IMR-90 (cell line): ENCODE data around the gene OGG1. TPM values are rescaled to one million over a fixed set of nuclear protein-coding genes. Genes with fewer than 3 reads are reported as not detected.

Experiments used
- ATAC-seq: fragments of 200-7000 bp; cut with Tn5 transposase; 2 replicates; pipeline ENCODE4 v1.9.1; 2020; ENCODE audit warnings: low read depth, mild to moderate bottlenecking, moderate library complexity
- BruUV-seq: library from RNA; stranded (reverse); fragments of 400-500 nt; replicated peaks from 2 replicates; lab custom pipeline; 2021; lab: Mats Ljungman, UMichigan
- CTCF ChIA-PET: fragments of 300-600 bp; formaldehyde crosslinking; extraction: SDS; loops from one replicate; lab custom pipeline; 2021; ENCODE audit warnings: antibody characterized with exemption; lab: Yijun Ruan, JAX
- POLR2A ChIA-PET: fragments of 300-600 bp; sonication (Branson Sonifier 250); formaldehyde crosslinking; loops from one replicate; lab custom pipeline; 2022; ENCODE audit warnings: antibody characterized with exemption; ENCODE audit not compliant: unreplicated experiment; lab: Charles Lee
- DNase-seq: peaks from one replicate; pipeline ENCODE4 v3.0.0; 2013
- H2AFZ ChIP-seq: replicated peaks from 2 replicates; pipeline ENCODE3; 2013; ENCODE audit warnings: low read length, mild to moderate bottlenecking; ENCODE audit not compliant: poor library complexity
- H2AK5ac ChIP-seq: 2 replicates; pipeline ENCODE4 v1.6.1; 2013; ENCODE audit warnings: low read depth, low read length, inconsistent platforms
- H2AK9ac ChIP-seq: replicated peaks from 2 replicates; pipeline ENCODE3; 2013; ENCODE audit warnings: mild to moderate bottlenecking, low read depth, low read length, moderate library complexity; ENCODE audit not compliant: poor library complexity
- H2BK120ac ChIP-seq: 2 replicates; pipeline ENCODE4 v1.6.1; 2013; ENCODE audit warnings: low read depth, low read length, inconsistent platforms
- H2BK15ac ChIP-seq: 3 replicates; pipeline ENCODE4 v1.6.1; 2013; ENCODE audit warnings: low read depth, low read length, inconsistent platforms
- H2BK20ac ChIP-seq: 2 replicates; pipeline ENCODE4 v1.6.1; 2013; ENCODE audit warnings: low read depth, mild to moderate bottlenecking, inconsistent platforms, low read length, moderate library complexity
- H2BK5ac ChIP-seq: 2 replicates; pipeline ENCODE4 v1.6.1; 2013; ENCODE audit warnings: mild to moderate bottlenecking, low read depth, low read length, inconsistent platforms; ENCODE audit not compliant: poor library complexity, severe bottlenecking
- H3K14ac ChIP-seq: replicated peaks from 2 replicates; pipeline ENCODE4 v1.6.1; 2013; ENCODE audit warnings: low read depth, low read length, inconsistent platforms
- H3K18ac ChIP-seq: 2 replicates; pipeline ENCODE4 v1.6.1; 2013; ENCODE audit warnings: low read depth, low read length, control low read depth
- H3K23ac ChIP-seq: 2 replicates; pipeline ENCODE4 v1.6.1; 2013; ENCODE audit warnings: low read depth, low read length, inconsistent platforms
- H3K27ac ChIP-seq: 2 replicates; pipeline ENCODE4 v1.5.1; 2013; ENCODE audit warnings: mild to moderate bottlenecking, control low read depth, low read length; ENCODE audit not compliant: insufficient read depth
- H3K27me3 ChIP-seq: 2 replicates; pipeline ENCODE4 v1.6.1; 2013; ENCODE audit warnings: low read length; ENCODE audit not compliant: control insufficient read depth, insufficient read depth
- H3K36me3 ChIP-seq: 2 replicates; pipeline ENCODE4 v1.6.1; 2013; ENCODE audit warnings: low read length, mixed read lengths; ENCODE audit not compliant: control insufficient read depth, insufficient read depth
- H3K4ac ChIP-seq: 2 replicates; pipeline ENCODE4 v1.6.1; 2013; ENCODE audit warnings: low read depth, low read length, inconsistent platforms
- H3K4me1 ChIP-seq: 2 replicates; pipeline ENCODE4 v1.6.1; 2013; ENCODE audit warnings: low read length, mixed read lengths; ENCODE audit not compliant: control insufficient read depth, insufficient read depth
- H3K4me2 ChIP-seq: 2 replicates; pipeline ENCODE4 v1.6.1; 2013; ENCODE audit warnings: low read depth, mild to moderate bottlenecking, control low read depth, low read length, moderate library complexity
- H3K4me3 ChIP-seq: 2 replicates; pipeline ENCODE4 v1.5.1; 2013; ENCODE audit warnings: low read depth, mild to moderate bottlenecking, control low read depth, low read length, moderate library complexity; ENCODE audit not compliant: insufficient read depth
- H3K56ac ChIP-seq: 2 replicates; pipeline ENCODE4 v1.6.1; 2013; ENCODE audit warnings: low read length, inconsistent platforms; ENCODE audit not compliant: insufficient read depth; ENCODE audit errors: extremely low read depth
- H3K79me1 ChIP-seq, 2 experiments: 2 replicates each; pipeline ENCODE4 v1.6.1; 2013; ENCODE audit warnings: low read length in 2 of 2, inconsistent platforms in 1 of 2, low read depth in 1 of 2
- H3K9ac ChIP-seq: 2 replicates; pipeline ENCODE4 v1.6.1; 2013; ENCODE audit warnings: low read depth, low read length, control low read depth
- H3K9me1 ChIP-seq: 2 replicates; pipeline ENCODE4 v1.6.1; 2013; ENCODE audit warnings: low read length, inconsistent platforms; ENCODE audit not compliant: insufficient read depth
- H3K9me3 ChIP-seq: 2 replicates; pipeline ENCODE4 v1.6.1; 2013; ENCODE audit warnings: low read length; ENCODE audit not compliant: control insufficient read depth, insufficient read depth
- H4K20me1 ChIP-seq: 2 replicates; pipeline ENCODE4 v1.6.1; 2013; ENCODE audit warnings: low read length, inconsistent platforms; ENCODE audit not compliant: insufficient read depth
- H4K5ac ChIP-seq: 2 replicates; pipeline ENCODE4 v1.6.1; 2013; ENCODE audit warnings: mild to moderate bottlenecking, low read depth, low read length, control low read depth
- H4K8ac ChIP-seq, 2 experiments: 2 replicates each; pipeline ENCODE4 v1.6.1; 2013; ENCODE audit warnings: low read depth in 2 of 2, low read length in 2 of 2, control low read depth in 1 of 2, inconsistent platforms in 1 of 2
- H4K91ac ChIP-seq: 2 replicates; pipeline ENCODE4 v1.6.1; 2013; ENCODE audit warnings: low read depth, low read length, inconsistent platforms; ENCODE audit not compliant: insufficient read depth
- BHLHE40 ChIP-seq: fragments of 150-350 bp; IDR thresholded peaks from 2 replicates; pipeline ENCODE4 v1.6.1; 2016; ENCODE audit warnings: mild to moderate bottlenecking, low read depth, low read length
- CEBPB ChIP-seq: IDR thresholded peaks from 2 replicates; pipeline ENCODE4 v1.6.1; 2012; ENCODE audit warnings: low read depth, low read length, improper control_type of control experiment
- CHD1 ChIP-seq: IDR thresholded peaks from 2 replicates; pipeline ENCODE4 v1.6.1; 2012; ENCODE audit warnings: low read depth, low read length, improper control_type of control experiment
- ELK1 ChIP-seq: fragments of 150-350 bp; IDR thresholded peaks from 2 replicates; pipeline ENCODE4 v1.6.1; 2016; ENCODE audit warnings: low read depth, mild to moderate bottlenecking, low read length, moderate library complexity, borderline replicate concordance
- FOS ChIP-seq: fragments of 150-350 bp; IDR thresholded peaks from 2 replicates; pipeline ENCODE4 v1.6.1; 2016; ENCODE audit warnings: low read depth, low read length
- MAFK ChIP-seq: IDR thresholded peaks from 2 replicates; pipeline ENCODE4 v1.6.1; 2012; ENCODE audit warnings: low read depth, low read length, improper control_type of control experiment
- MAZ ChIP-seq: IDR thresholded peaks from 2 replicates; pipeline ENCODE4 v1.6.1; 2012; ENCODE audit warnings: low read depth, mild to moderate bottlenecking, low read length, improper control_type of control experiment, moderate library complexity, borderline replicate concordance
- MXI1 ChIP-seq: IDR thresholded peaks from 2 replicates; pipeline ENCODE4 v1.6.1; 2012; ENCODE audit warnings: low read depth, mild to moderate bottlenecking, low read length, moderate library complexity, borderline replicate concordance
- NFE2L2 ChIP-seq: fragments of 150-350 bp; IDR thresholded peaks from 2 replicates; pipeline ENCODE4 v1.6.1; 2016; ENCODE audit warnings: low read depth, mild to moderate bottlenecking, low read length
- POLR2A ChIP-seq: IDR thresholded peaks from 2 replicates; pipeline ENCODE4 v1.6.1; 2012; ENCODE audit warnings: mild to moderate bottlenecking, low read depth, low read length
- RAD21 ChIP-seq: IDR thresholded peaks from 2 replicates; pipeline ENCODE4 v1.6.1; 2012; ENCODE audit warnings: low read length, improper control_type of control experiment
- RCOR1 ChIP-seq: IDR thresholded peaks from 2 replicates; pipeline ENCODE4 v1.6.1; 2012; ENCODE audit warnings: mild to moderate bottlenecking, low read length, improper control_type of control experiment; ENCODE audit not compliant: insufficient replicate concordance
- RFX5 ChIP-seq: IDR thresholded peaks from 2 replicates; pipeline ENCODE4 v1.8.0; 2012; ENCODE audit warnings: low read depth, mild to moderate bottlenecking, low read length, moderate library complexity
- SMC3 ChIP-seq: fragments of 150-350 bp; IDR thresholded peaks from 2 replicates; pipeline ENCODE4 v1.6.1; 2016; ENCODE audit warnings: low read depth, mild to moderate bottlenecking, antibody characterized with exemption, low read length, moderate library complexity
- WGBS, 2 experiments: methylation state at CpG; one replicate each; pipeline versions ENCODE4 v1.1.5 to v1.1.7; 2013; ENCODE audit warnings: missing lambda C conversion rate in 2 of 2; ENCODE audit not compliant: insufficient read length in 1 of 2; ENCODE audit errors: extremely low coverage in 2 of 2; 5-methylcytosine and 5-hydroxymethylcytosine counted together
- dilution Hi-C: fragments of 300-500 bp; cut with HindIII; formaldehyde crosslinking; loops from one replicate; pipeline ENCODE4 v1.14.3; 2018; ENCODE audit warnings: low sequenced_read_pairs; ENCODE audit not compliant: unreplicated experiment
- in situ Hi-C: fragments of 300-500 bp; cut with MboI; formaldehyde crosslinking; loops from 3 replicates; pipeline ENCODE4 v1.14.3; 2019; ENCODE audit warnings: low sequenced_read_pairs, inconsistent platforms, mixed read lengths
- intact Hi-C: fragments of 100-400 bp; cut with micrococcal nuclease; formaldehyde crosslinking; loops from 2 replicates; pipeline ENCODE4 v1.10.0; 2022
- polyA plus RNA-seq, 3 experiments: library from polyadenylated mRNA; depleted of rRNA; stranded (reverse); fragments of >200 nt; gene quantifications; 2 replicates each; pipeline ENCODE4 v1.2.3, GENCODE V29; 2012; ENCODE audit warnings: low replicate concordance in 1 of 3
- total RNA-seq: library from RNA; depleted of rRNA; stranded (reverse); fragments of >200 nt; gene quantifications from 2 replicates; pipeline ENCODE4 v1.2.3, GENCODE V29; 2012
- TF ChIP-seq, protein P1 (sequence below): conservative IDR thresholded peaks from 2 replicates; pipeline ENCODE4 v1.5.1; 2012; ENCODE audit warnings: mild to moderate bottlenecking, low read depth, low read length, improper control_type of control experiment
- TF ChIP-seq, protein P2 (sequence below): fragments of 150-350 bp; IDR thresholded peaks from 2 replicates; pipeline ENCODE4 v1.6.1; 2017; ENCODE audit warnings: mild to moderate bottlenecking, antibody characterized with exemption, low read length, low read depth

Gene OGG1
- total and polyA plus RNA-seq, 2 of the 4 experiments (the other 2 are of a cell fraction): 14.9 to 25.6 TPM

DNA sequence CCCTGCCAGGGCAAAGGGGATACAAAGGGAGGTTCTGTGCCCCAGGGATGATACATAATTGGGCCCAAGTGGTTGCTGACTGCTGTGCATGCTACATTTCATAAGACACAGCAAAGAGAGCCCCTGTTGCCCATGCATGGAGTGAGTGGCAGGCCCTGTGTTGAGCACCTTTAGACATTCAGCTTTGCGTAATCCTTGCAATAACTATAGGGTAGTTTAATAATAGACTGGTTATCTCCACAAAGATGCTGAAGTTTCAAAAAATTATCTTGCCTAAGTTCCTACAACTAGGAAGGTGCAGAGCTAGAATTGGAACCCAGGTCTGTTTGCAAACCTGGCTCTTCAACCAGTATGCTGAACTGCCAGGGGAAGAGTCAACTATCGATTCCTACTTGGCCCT, 1.7 kb upstream of the OGG1 start:
- no peak overlapping the region for H4K91ac ChIP-seq
- H3K4ac ChIP-seq: no peak overlapping the region
- no peaks in the 10 kb centered on the region for H3K27me3 ChIP-seq
- H4K20me1 ChIP-seq: no peaks in the 10 kb centered on the region
- H3K9me1 ChIP-seq: peaks cover 17% of the 10 kb centered on the region
- H3K36me3 ChIP-seq: peaks cover 52% of the 10 kb centered on the region
- intact Hi-C loops (no loop called here), dilution Hi-C loops (no loop called here), in situ Hi-C loops (no loop called here)
- BruUV-seq: no TSS peak
- H3K4me3 ChIP-seq: no peak overlapping the region
- no peak overlapping the region for H3K18ac ChIP-seq
- TF ChIP-seq CEBPB (no peak), POLR2A (no peak), MXI1 (no peak), MAFK (no peak), MAZ (no peak), SMC3 (no peak), RCOR1 (no peak), RAD21 (no peak), RFX5 (no peak), BHLHE40 (no peak), CHD1 (no peak), NFE2L2 (no peak), ELK1 (no peak), FOS (no peak)
- TF ChIP-seq, protein P1, sequence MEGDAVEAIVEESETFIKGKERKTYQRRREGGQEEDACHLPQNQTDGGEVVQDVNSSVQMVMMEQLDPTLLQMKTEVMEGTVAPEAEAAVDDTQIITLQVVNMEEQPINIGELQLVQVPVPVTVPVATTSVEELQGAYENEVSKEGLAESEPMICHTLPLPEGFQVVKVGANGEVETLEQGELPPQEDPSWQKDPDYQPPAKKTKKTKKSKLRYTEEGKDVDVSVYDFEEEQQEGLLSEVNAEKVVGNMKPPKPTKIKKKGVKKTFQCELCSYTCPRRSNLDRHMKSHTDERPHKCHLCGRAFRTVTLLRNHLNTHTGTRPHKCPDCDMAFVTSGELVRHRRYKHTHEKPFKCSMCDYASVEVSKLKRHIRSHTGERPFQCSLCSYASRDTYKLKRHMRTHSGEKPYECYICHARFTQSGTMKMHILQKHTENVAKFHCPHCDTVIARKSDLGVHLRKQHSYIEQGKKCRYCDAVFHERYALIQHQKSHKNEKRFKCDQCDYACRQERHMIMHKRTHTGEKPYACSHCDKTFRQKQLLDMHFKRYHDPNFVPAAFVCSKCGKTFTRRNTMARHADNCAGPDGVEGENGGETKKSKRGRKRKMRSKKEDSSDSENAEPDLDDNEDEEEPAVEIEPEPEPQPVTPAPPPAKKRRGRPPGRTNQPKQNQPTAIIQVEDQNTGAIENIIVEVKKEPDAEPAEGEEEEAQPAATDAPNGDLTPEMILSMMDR: no peak
- TF ChIP-seq, protein P2, sequence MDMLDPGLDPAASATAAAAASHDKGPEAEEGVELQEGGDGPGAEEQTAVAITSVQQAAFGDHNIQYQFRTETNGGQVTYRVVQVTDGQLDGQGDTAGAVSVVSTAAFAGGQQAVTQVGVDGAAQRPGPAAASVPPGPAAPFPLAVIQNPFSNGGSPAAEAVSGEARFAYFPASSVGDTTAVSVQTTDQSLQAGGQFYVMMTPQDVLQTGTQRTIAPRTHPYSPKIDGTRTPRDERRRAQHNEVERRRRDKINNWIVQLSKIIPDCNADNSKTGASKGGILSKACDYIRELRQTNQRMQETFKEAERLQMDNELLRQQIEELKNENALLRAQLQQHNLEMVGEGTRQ: no peak
- no peak overlapping the region for H3K56ac ChIP-seq
- WGBS, 2 experiments: no CpG with 5 or more reads among the region's 2 CpGs
- no peak overlapping the region for H2BK20ac ChIP-seq
- POLR2A ChIA-PET: no interaction called here
- H3K27ac ChIP-seq: no peak overlapping the region
- H3K4me2 ChIP-seq: no peak overlapping the region
- no peak overlapping the region for H2AK5ac ChIP-seq
- H2BK120ac ChIP-seq: no peak overlapping the region
- no peaks in the 10 kb centered on the region for H3K9me3 ChIP-seq
- no peak overlapping the region for H2AFZ ChIP-seq
- H3K9ac ChIP-seq: no peak overlapping the region
- no peak overlapping the region for H4K5ac ChIP-seq
- H2AK9ac ChIP-seq: no peak overlapping the region
- ATAC-seq: no peak
- H3K4me1 ChIP-seq: peaks cover 20% of the 10 kb centered on the region
- no peak overlapping the region for H2BK15ac ChIP-seq
- CTCF ChIA-PET: no interaction called here
- no peak overlapping the region for H4K8ac ChIP-seq
- no peak for DNase-seq
- peaks cover 17 to 42% of the 10 kb centered on the region in 2 experiments for H3K79me1 ChIP-seq
- no peak overlapping the region for H3K23ac ChIP-seq
- H2BK5ac ChIP-seq: no peak overlapping the region
- H3K14ac ChIP-seq: no peak overlapping the region
